PC-3 (cell line): ENCODE data around the gene REN.

Source experiments
- CTCF ChIP-seq: fragments of 300-600 bp; sonication (generic); conservative IDR thresholded peaks from 2 replicates; pipeline ENCODE4 v1.5.1; 2017; ENCODE audit warnings: antibody characterized with exemption, low read depth, mild to moderate bottlenecking, low read length
- EZH2 ChIP-seq: fragments of 300-600 bp; sonication (generic); IDR thresholded peaks from one replicate; pipeline ENCODE4 v1.6.1; 2017; ENCODE audit warnings: antibody characterized with exemption, mild to moderate bottlenecking, low read length; ENCODE audit not compliant: unreplicated experiment
- EZH2phosphoT487 ChIP-seq: fragments of 300-600 bp; sonication (generic); IDR thresholded peaks from 2 replicates; pipeline ENCODE4 v1.6.1; 2018; ENCODE audit warnings: mild to moderate bottlenecking, antibody characterized with exemption, low read length, borderline replicate concordance

GRCh38 chr1:204177133-204177532, 11.0 kb upstream of the REN start:
- TF ChIP-seq CTCF (no peak), EZH2phosphoT487 (no peak), EZH2 (no peak)
